GM12878 (cell line): ENCODE data around the gene SPINK1. TPM values are rescaled to one million over a fixed set of nuclear protein-coding genes. Genes with fewer than 3 reads are reported as not detected.

Source experiments
- ATAC-seq: fragments of 200-7000 bp; cut with Tn5 transposase; 3 replicates; pipeline ENCODE4 v1.9.1; 2020; ENCODE audit warnings: mild to moderate bottlenecking, moderate library complexity
- BruUV-seq: library from RNA; stranded (reverse); fragments of 400-500 nt; replicated peaks from 2 replicates; lab custom pipeline; 2021; lab: Mats Ljungman, UMichigan
- CTCF ChIA-PET: fragments of 300-600 bp; sonication (Branson Sonifier 250); formaldehyde crosslinking; extraction: SDS; loops from one replicate; lab custom pipeline; 2021; ENCODE audit warnings: inconsistent platforms; lab: Yijun Ruan, JAX
- POLR2A ChIA-PET: fragments of 350-600 bp; formaldehyde crosslinking; extraction: SDS; loops from one replicate; lab custom pipeline; 2021; ENCODE audit warnings: inconsistent platforms; lab: Charles Lee
- RAD21 ChIA-PET: fragments of 300-600 bp; sonication (Branson Sonifier 250); formaldehyde crosslinking; loops from one replicate; lab custom pipeline; 2023; ENCODE audit warnings: antibody characterized with exemption; ENCODE audit not compliant: unreplicated experiment; lab: Charles Lee
- SMC1A ChIA-PET: fragments of 300-600 bp; sonication (Branson Sonifier 250); formaldehyde crosslinking; loops from one replicate; lab custom pipeline; 2023; ENCODE audit not compliant: unreplicated experiment, uncharacterized antibody; lab: Charles Lee
- DNase-seq: peaks from one replicate; pipeline ENCODE4 v3.0.0-alpha.2; 2011; ENCODE audit warnings: low read depth, low spot score
- FAIRE-seq: peaks from 3 replicates; lab custom pipeline; 2011; peaks lifted over from hg19 to GRCh38; lab: Jason Lieb, UNC
- H2AFZ ChIP-seq: 2 replicates; pipeline ENCODE4 v1.6.0; 2011; ENCODE audit warnings: low read depth, low read length, control low read depth; ENCODE audit not compliant: control insufficient read depth
- H3K27ac ChIP-seq: 2 replicates; pipeline ENCODE4 v1.5.1; 2011; ENCODE audit warnings: control low read depth; ENCODE audit not compliant: control insufficient read depth, insufficient read depth
- H3K27me3 ChIP-seq, 2 experiments: replicated peaks in 1 of 2; 2 replicates each; pipeline versions ENCODE4 v1.6.0 to v1.6.1; 2011; ENCODE audit warnings: low read length in 1 of 2; ENCODE audit not compliant: control insufficient read depth in 2 of 2, insufficient read depth in 2 of 2
- H3K36me3 ChIP-seq, 2 experiments: 2 replicates each; pipeline ENCODE4 v1.5.1; 2011; ENCODE audit warnings: low read length in 1 of 2; ENCODE audit not compliant: control insufficient read depth in 2 of 2, insufficient read depth in 2 of 2
- H3K4me1 ChIP-seq: 2 replicates; pipeline ENCODE4 v1.6.1; 2011; ENCODE audit warnings: mild to moderate bottlenecking, low read length, moderate library complexity, mixed read lengths; ENCODE audit not compliant: control insufficient read depth, insufficient read depth
- H3K4me2 ChIP-seq: 2 replicates; pipeline ENCODE4 v1.6.0; 2011; ENCODE audit warnings: control low read depth; ENCODE audit not compliant: control insufficient read depth, insufficient read depth
- H3K4me3 ChIP-seq: fragments of 200-600 bp; sonication (generic); 2 replicates; pipeline ENCODE4 v1.5.1; 2016
- H3K79me2 ChIP-seq: 2 replicates; pipeline ENCODE4 v1.6.0; 2011; ENCODE audit warnings: low read length; ENCODE audit not compliant: control insufficient read depth, insufficient read depth
- H3K9ac ChIP-seq: 2 replicates; pipeline ENCODE4 v1.8.0; 2011; ENCODE audit warnings: low read length, control low read depth, mixed read lengths; ENCODE audit not compliant: control insufficient read depth, insufficient read depth
- H3K9me3 ChIP-seq: replicated peaks from 3 replicates; pipeline ENCODE4 v1.5.1; 2011; ENCODE audit warnings: mild to moderate bottlenecking, low read length; ENCODE audit not compliant: control insufficient read depth, insufficient read depth
- H4K20me1 ChIP-seq: 2 replicates; pipeline ENCODE4 v1.6.0; 2011; ENCODE audit not compliant: control insufficient read depth, insufficient read depth
- ATF7 ChIP-seq: fragments of 450-650 bp; IDR thresholded peaks from 2 replicates; pipeline ENCODE4 v1.6.1; 2016; ENCODE audit warnings: low read depth, mild to moderate bottlenecking
- BCLAF1 ChIP-seq: fragments of 450-650 bp; IDR thresholded peaks from 2 replicates; pipeline ENCODE4 v1.6.1; 2017; ENCODE audit warnings: antibody characterized with exemption, mild to moderate bottlenecking, moderate library complexity
- CREM ChIP-seq: IDR thresholded peaks from 2 replicates; pipeline ENCODE4 v1.6.1; 2014; ENCODE audit warnings: antibody characterized with exemption, low read depth
- ESRRA ChIP-seq: IDR thresholded peaks from 2 replicates; pipeline ENCODE4 v1.6.1; 2012; ENCODE audit warnings: mild to moderate bottlenecking, low read length, improper control_type of control experiment
- HDGF ChIP-seq: fragments of 450-650 bp; IDR thresholded peaks from 2 replicates; pipeline ENCODE4 v1.6.1; 2016; ENCODE audit warnings: antibody characterized with exemption
- IKZF1 ChIP-seq: fragments of 450-650 bp; conservative IDR thresholded peaks from 2 replicates; pipeline ENCODE4 v1.6.1; 2017; ENCODE audit warnings: antibody characterized with exemption, mild to moderate bottlenecking
- KDM1A ChIP-seq: fragments of 200-600 bp; sonication (generic); IDR thresholded peaks from 2 replicates; pipeline ENCODE4 v1.6.1; 2016; ENCODE audit warnings: borderline replicate concordance
- KLF5 ChIP-seq: fragments of 450-650 bp; IDR thresholded peaks from 2 replicates; pipeline ENCODE4 v1.6.1; 2014; ENCODE audit warnings: mild to moderate bottlenecking; ENCODE audit not compliant: partially characterized antibody
- NRF1 ChIP-seq: conservative IDR thresholded peaks from 2 replicates; pipeline ENCODE4 v1.6.1; 2011; ENCODE audit warnings: mild to moderate bottlenecking, low read depth, low read length, improper control_type of control experiment
- RCOR1 ChIP-seq: conservative IDR thresholded peaks from 2 replicates; pipeline ENCODE4 v1.6.1; 2012; ENCODE audit warnings: low read depth, low read length, improper control_type of control experiment
- SIN3A ChIP-seq: IDR thresholded peaks from 2 replicates; pipeline ENCODE4 v1.6.1; 2012; ENCODE audit warnings: low read depth, low read length, improper control_type of control experiment
- SMARCA5 ChIP-seq: fragments of 450-650 bp; IDR thresholded peaks from 2 replicates; pipeline ENCODE4 v1.6.1; 2017; ENCODE audit warnings: mild to moderate bottlenecking
- TBL1XR1 ChIP-seq: IDR thresholded peaks from 2 replicates; pipeline ENCODE4 v1.6.1; 2012; ENCODE audit warnings: low read depth, low read length, improper control_type of control experiment
- USF2 ChIP-seq: IDR thresholded peaks from 2 replicates; pipeline ENCODE4 v1.6.1; 2011; ENCODE audit warnings: low read depth, low read length, improper control_type of control experiment, borderline replicate concordance
- ZNF384 ChIP-seq: IDR thresholded peaks from 2 replicates; pipeline ENCODE4 v1.6.1; 2012; ENCODE audit warnings: low read depth, mild to moderate bottlenecking, low read length, improper control_type of control experiment, borderline replicate concordance
- WGBS: methylation state at CpG from one replicate; pipeline ENCODE4 v1.1.6; 2016; ENCODE audit warnings: low lambda C conversion rate; ENCODE audit not compliant: insufficient replicate concordance, insufficient coverage; ENCODE audit errors: missing lambda C conversion rate; 5-methylcytosine and 5-hydroxymethylcytosine counted together
- in situ Hi-C: fragments of 300-500 bp; cut with MboI; formaldehyde crosslinking; loops from 9 replicates; pipeline ENCODE4 v1.14.3; 2018; ENCODE audit warnings: mixed read lengths
- intact Hi-C: fragments of 100-400 bp; cut with micrococcal nuclease; formaldehyde crosslinking; loops from one replicate; pipeline ENCODE4 v1.14.2; 2022; ENCODE audit not compliant: unreplicated experiment
- polyA plus RNA-seq, 11 experiments: library from polyadenylated mRNA; depleted of rRNA in 4 of 11; unstranded in 6 of 11; stranded (reverse) in 5 of 11; fragments of >200 nt; fragmentation: Nextera tagmentation in 4 of 11; fragmentation: Illumina TruSeq in 1 of 11; extraction: Ambion mirVana in 4 of 11; extraction: Trizol in 1 of 11; gene quantifications; 1 replicate in 1 of 11; 2 replicates in 10 of 11; pipeline versions ENCODE4 v1.2.1 to v1.2.3, GENCODE V29; 2011 to 2016; ENCODE audit warnings: inconsistent platforms in 2 of 11, missing spikeins in 2 of 11, low read depth in 1 of 11
- total RNA-seq, 4 experiments: library from RNA; depleted of rRNA in 3 of 4; stranded (reverse); fragments of >200 nt in 3 of 4; fragmentation: Illumina TruSeq in 1 of 4; extraction: Trizol in 1 of 4; gene quantifications; 2 replicates each; pipeline versions ENCODE4 v1.2.1 to v1.2.3, GENCODE V29; 2013 to 2021

SPINK1 gene
- total and polyA plus RNA-seq, 10 of the 15 experiments (the other 5 are each of a cell fraction or from before 2014, with no cell fraction given) = 3.6 TPM; not detected in 9

DNA sequence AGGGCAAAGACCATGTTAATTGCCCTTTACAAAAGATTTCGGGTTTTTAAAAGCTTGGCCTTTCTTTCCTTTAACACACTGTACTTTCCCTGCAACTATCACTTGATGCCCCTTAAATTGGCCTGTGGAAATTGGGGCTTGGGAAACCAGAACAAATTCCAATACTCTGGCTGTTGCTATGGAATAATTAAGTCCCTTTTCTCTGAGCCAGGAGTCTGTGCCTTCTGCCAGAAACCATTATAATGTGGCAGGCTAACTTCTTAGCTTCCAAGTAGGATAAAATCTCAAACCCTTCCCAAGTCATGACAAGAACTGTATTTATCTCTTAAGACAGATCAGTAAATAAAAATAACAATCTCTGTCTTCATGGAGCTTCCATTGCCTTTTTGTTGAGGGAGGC is 1.1 kb upstream of the SPINK1 start:
- Histone ChIP-seq H3K27me3 (no peaks in the 10 kb centered on the region; a peak in 1 of 4 replicates), H2AFZ (no peak overlapping the region), H3K36me3 (no peaks in the 10 kb centered on the region), H3K27ac (no peak overlapping the region), H3K4me2 (no peak overlapping the region), H4K20me1 (no peaks in the 10 kb centered on the region), H3K4me3 (no peak overlapping the region), H3K9me3 (no peaks in the 10 kb centered on the region), H3K79me2 (no peaks in the 10 kb centered on the region), H3K9ac (no peak overlapping the region), H3K4me1 (no peaks in the 10 kb centered on the region)
- ChIA-PET CTCF (interaction anchor here (0.8 to 1.5 kb wide), 3 partner anchors 17 to 204 kb away, joined by 3 read pairs; no protein-coding TSS in a partner anchor), SMC1A (interaction anchor here (1.0 to 1.3 kb wide), 2 partner anchors 13 to 246 kb away, joined by 3 read pairs; no protein-coding TSS in a partner anchor), RAD21 (interaction anchor here (0.5 kb wide), 1 partner anchor 82 kb away, joined by 3 read pairs; no protein-coding TSS in a partner anchor), POLR2A (no interaction called here)
- 4% methylated on average over 1 of the region's 1 CpG for WGBS
- no peak for DNase-seq
- no peak for FAIRE-seq
- no TSS peak for BruUV-seq
- ATAC-seq = no peak
- in situ Hi-C loops = no loop called here
- intact Hi-C loops = no loop called here
- TF ChIP-seq SMARCA5 = no peak
- TF ChIP-seq CREM = no peak
- TF ChIP-seq KDM1A = no peak
- TF ChIP-seq IKZF1 = no peak
- TF ChIP-seq USF2 = no peak
- no peak for TF ChIP-seq HDGF
- no peak for TF ChIP-seq KLF5
- TF ChIP-seq RCOR1 = no peak
- no peak for TF ChIP-seq ESRRA
- TF ChIP-seq ATF7 = no peak
- no peak for TF ChIP-seq SIN3A
- no peak for TF ChIP-seq NRF1
- TF ChIP-seq BCLAF1 = no peak
- TF ChIP-seq TBL1XR1 = no peak
- TF ChIP-seq ZNF384 = no peak
